Smooth muscle cell (in vitro differentiated cells): ENCODE data around the gene CYSRT1. TPM values are rescaled to one million over a fixed set of nuclear protein-coding genes. Genes with fewer than 3 reads are reported as not detected.

Experiments used
- DNase-seq: peaks from one replicate; lab custom pipeline; 2025; ENCODE audit not compliant: unreplicated experiment; lab: John Stamatoyannopoulos, UW
- H2AFZ ChIP-seq: fragments of 200-600 bp; sonication (generic); 2 replicates; pipeline ENCODE4 v1.6.0; 2016; ENCODE audit warnings: antibody characterized with exemption, low read depth, mild to moderate bottlenecking
- H3F3A ChIP-seq: fragments of 200-600 bp; sonication (generic); 2 replicates; pipeline ENCODE4 v1.6.0; 2017; ENCODE audit warnings: antibody characterized with exemption, low read depth
- H3K27ac ChIP-seq: fragments of 200-600 bp; sonication (generic); 2 replicates; pipeline ENCODE4 v1.5.1; 2016; ENCODE audit warnings: low read depth, mild to moderate bottlenecking
- H3K27me3 ChIP-seq: fragments of 200-600 bp; sonication (generic); 2 replicates; pipeline ENCODE4 v1.6.1; 2016; ENCODE audit warnings: low read depth, mild to moderate bottlenecking
- H3K36me3 ChIP-seq: fragments of 200-600 bp; sonication (generic); 2 replicates; pipeline ENCODE4 v1.5.1; 2016; ENCODE audit warnings: low read depth
- H3K4me1 ChIP-seq: fragments of 200-600 bp; sonication (generic); 2 replicates; pipeline ENCODE4 v1.5.1; 2016; ENCODE audit warnings: low read depth
- H3K4me2 ChIP-seq: fragments of 200-600 bp; sonication (generic); 2 replicates; pipeline ENCODE4 v1.6.0; 2016; ENCODE audit warnings: mild to moderate bottlenecking
- H3K4me3 ChIP-seq: fragments of 200-600 bp; sonication (generic); 2 replicates; pipeline ENCODE4 v1.5.1; 2016; ENCODE audit warnings: mild to moderate bottlenecking
- H3K79me2 ChIP-seq: fragments of 200-600 bp; sonication (generic); 2 replicates; pipeline ENCODE4 v1.6.0; 2016; ENCODE audit warnings: low read depth, mild to moderate bottlenecking
- H3K9ac ChIP-seq: fragments of 200-600 bp; sonication (generic); 2 replicates; pipeline ENCODE4 v1.6.0; 2016; ENCODE audit warnings: low read depth
- H3K9me3 ChIP-seq: fragments of 200-600 bp; sonication (generic); replicated peaks from 2 replicates; pipeline ENCODE4 v1.5.1; 2016; ENCODE audit warnings: low read depth
- H4K20me1 ChIP-seq: fragments of 200-600 bp; sonication (generic); 2 replicates; pipeline ENCODE4 v1.6.0; 2016; ENCODE audit warnings: low read depth
- WGBS: methylation state at CpG from one replicate; pipeline ENCODE4 v1.1.7; 2016; ENCODE audit warnings: low lambda C conversion rate; 5-methylcytosine and 5-hydroxymethylcytosine counted together
- polyA plus RNA-seq: library from polyadenylated mRNA; unstranded; fragments of >200 nt; fragmentation: Nextera tagmentation; extraction: Ambion mirVana; gene quantifications from 2 replicates; pipeline ENCODE4 v1.2.1, GENCODE V29; 2016
- total RNA-seq: library from RNA; depleted of rRNA; stranded (reverse); fragments of >200 nt; gene quantifications from 2 replicates; pipeline ENCODE4 v1.2.3, GENCODE V29; 2014
- TF ChIP-seq, protein P1 (sequence below): fragments of 200-600 bp; sonication (generic); IDR thresholded peaks from 2 replicates; pipeline ENCODE4 v1.5.1; 2017; ENCODE audit warnings: borderline replicate concordance, mild to moderate bottlenecking, antibody characterized with exemption; ENCODE audit not compliant: insufficient read depth, poor library complexity, severe bottlenecking

CYSRT1 gene
- total and polyA plus RNA-seq, 2 experiments from 2014 or later = 2.3 to 2.4 TPM

DNA sequence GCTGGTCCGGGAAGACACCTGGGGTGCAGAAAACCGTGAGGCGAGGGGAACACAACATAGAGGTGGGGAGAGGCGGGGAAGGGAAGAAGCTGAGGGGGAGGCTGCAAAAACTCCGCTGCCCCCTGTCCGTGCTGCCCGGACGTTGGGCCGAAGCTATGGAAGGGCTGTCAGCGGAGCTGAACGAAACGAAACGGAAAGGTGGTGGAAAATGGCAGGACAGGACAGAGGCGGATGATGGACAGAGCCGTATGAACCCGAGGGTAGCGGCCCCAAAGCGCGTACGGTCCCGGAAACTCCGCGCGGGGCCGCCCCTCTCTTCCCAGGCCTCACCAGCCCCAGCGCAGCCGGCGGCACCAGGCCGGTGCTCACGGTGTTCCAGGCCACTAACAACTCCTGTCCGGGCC is 36.9 kb upstream of the CYSRT1 start:
- WGBS = 4% methylated on average over 27 of the region's 31 CpGs
- Histone ChIP-seq H3K27ac (peak overlapping the region; percentile 96), H3F3A (peaks cover 12% of the 10 kb centered on the region), H4K20me1 (peaks cover 10% of the 10 kb centered on the region), H3K36me3 (no peaks in the 10 kb centered on the region), H3K27me3 (no peaks in the 10 kb centered on the region), H3K4me2 (peak overlapping the region; percentile 100), H2AFZ (peak overlapping the region; percentile 62), H3K79me2 (peaks cover 39% of the 10 kb centered on the region), H3K4me3 (peak overlapping the region; percentile 88), H3K9me3 (no peaks in the 10 kb centered on the region), H3K9ac (peak overlapping the region; percentile 96), H3K4me1 (peaks cover 18% of the 10 kb centered on the region)
- DNase-seq = no peak
- TF ChIP-seq, protein P1, sequence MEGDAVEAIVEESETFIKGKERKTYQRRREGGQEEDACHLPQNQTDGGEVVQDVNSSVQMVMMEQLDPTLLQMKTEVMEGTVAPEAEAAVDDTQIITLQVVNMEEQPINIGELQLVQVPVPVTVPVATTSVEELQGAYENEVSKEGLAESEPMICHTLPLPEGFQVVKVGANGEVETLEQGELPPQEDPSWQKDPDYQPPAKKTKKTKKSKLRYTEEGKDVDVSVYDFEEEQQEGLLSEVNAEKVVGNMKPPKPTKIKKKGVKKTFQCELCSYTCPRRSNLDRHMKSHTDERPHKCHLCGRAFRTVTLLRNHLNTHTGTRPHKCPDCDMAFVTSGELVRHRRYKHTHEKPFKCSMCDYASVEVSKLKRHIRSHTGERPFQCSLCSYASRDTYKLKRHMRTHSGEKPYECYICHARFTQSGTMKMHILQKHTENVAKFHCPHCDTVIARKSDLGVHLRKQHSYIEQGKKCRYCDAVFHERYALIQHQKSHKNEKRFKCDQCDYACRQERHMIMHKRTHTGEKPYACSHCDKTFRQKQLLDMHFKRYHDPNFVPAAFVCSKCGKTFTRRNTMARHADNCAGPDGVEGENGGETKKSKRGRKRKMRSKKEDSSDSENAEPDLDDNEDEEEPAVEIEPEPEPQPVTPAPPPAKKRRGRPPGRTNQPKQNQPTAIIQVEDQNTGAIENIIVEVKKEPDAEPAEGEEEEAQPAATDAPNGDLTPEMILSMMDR = no peak

DNA sequence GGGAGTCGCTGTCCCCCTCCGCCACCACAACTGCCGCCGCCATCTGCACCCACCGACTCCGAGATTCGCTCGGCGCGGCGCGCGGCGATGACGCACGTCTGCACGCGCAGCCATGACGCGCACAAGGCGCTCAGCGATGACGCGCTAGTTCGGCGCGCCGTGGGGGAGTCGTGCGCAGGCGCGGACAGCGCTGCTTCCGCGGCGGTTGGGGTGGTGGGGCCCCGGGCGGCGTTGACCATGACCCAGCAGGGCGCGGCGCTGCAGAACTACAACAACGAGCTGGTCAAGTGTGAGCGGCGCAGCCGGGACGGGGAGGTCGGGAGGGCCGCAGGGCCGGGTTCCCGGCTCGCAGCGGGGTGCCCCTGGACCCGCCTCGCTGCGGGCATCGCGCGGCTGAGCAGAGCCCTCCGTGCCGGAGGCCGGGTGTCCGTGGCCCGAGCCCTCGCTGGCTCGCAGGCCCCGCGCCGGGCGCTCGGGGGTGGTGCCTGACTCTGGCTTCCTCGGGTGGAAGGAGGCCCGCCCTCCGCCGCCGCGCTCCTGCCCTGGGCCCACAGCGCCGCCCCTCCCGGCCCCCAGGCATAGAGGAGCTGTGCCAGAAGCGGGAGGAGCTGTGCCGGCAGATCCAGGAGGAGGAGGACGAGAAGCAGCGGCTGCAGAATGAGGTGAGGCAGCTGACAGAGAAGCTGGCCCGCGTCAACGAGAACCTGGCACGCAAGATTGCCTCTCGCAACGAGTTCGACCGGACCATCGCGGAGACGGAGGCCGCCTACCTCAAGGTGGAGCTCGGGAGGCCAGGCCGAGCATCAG is 36.3 kb upstream of the CYSRT1 start, which contains the start of the genes ANAPC2 and SSNA1:
Gene ANAPC2 (minus strand): TSS at position 71 of the 807 bp plus-strand sequence. CDS start 28 bp downstream, at position 43.
Gene SSNA1 (plus strand): TSS at position 187 of the 807 bp plus-strand sequence. CDS start 51 bp downstream, at position 238.
- 1% methylated on average over 84 of the region's 98 CpGs for WGBS
- H3K36me3 ChIP-seq = no peaks in the 10 kb centered on the region
- TF ChIP-seq, protein P1 = peak; percentile 29
- H2AFZ ChIP-seq = peak within 1 kb of the TSS; percentile 62
- H3K4me3 ChIP-seq = peak within 1 kb of the TSS; percentile 88
- no peaks in the 10 kb centered on the region for H3K9me3 ChIP-seq
- H4K20me1 ChIP-seq = peaks cover 12% of the 10 kb centered on the region
- peak within 1 kb of the TSS; percentile 100 for H3K4me2 ChIP-seq
- peak; percentile 90 for DNase-seq
- H3K4me1 ChIP-seq = peaks cover 18% of the 10 kb centered on the region
- H3K9ac ChIP-seq = peak within 1 kb of the TSS; percentile 96
- H3K27ac ChIP-seq = peak within 1 kb of the TSS; percentile 96
- peaks cover 12% of the 10 kb centered on the region for H3F3A ChIP-seq
- H3K79me2 ChIP-seq = peaks cover 39% of the 10 kb centered on the region
- no peaks in the 10 kb centered on the region for H3K27me3 ChIP-seq

DNA sequence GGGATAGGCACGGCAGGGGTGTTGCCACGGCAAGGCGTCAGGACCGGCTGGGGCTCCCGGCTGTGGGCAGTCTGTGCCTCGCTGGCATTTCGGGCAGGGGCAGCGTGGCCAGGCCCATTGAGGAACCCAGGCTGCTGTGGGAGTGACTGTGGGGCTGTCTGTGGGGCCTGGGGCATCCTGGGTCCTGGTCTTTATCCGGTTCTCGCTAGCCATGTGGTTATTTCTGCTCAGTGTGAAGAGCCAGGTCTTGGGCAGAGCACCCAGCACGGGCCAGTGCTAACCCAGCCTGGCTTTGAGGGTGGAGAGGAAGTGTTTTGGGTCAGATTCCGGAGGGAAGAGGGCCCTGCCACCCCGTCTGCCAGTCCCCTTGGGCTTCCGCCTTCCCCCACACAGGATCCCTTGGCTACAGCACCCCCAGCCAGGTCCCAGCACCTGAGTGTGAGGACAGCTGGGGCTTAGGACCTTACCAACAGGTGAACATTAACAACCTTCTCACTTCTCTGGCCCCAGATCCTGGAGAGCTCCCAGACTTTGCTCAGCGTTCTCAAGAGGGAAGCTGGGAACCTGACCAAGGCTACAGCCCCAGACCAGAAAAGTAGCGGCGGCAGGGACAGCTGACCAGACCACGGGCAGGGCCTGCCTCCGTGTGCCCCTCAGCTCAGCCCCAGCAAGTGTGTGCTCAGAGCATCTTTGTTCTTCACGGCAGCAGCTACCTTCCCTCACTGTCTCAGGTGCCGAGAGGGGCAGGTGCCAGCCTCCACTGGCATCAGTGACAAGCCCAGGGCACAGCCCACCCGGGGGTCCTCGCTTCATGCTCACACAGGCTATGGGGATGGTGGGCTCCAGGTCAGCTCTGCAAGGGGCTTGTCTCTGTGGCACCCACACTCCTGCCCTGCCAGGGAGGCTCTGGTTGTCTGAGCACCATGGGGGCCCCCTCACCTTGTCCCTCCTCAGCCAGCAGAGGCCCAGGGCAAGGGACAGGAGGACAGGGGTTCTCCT is 35.4 kb upstream of the CYSRT1 start:
- peak overlapping the region; percentile 96 for H3K9ac ChIP-seq
- DNase-seq = no peak
- peak overlapping the region; percentile 100 for H3K4me2 ChIP-seq
- TF ChIP-seq, protein P1 = no peak
- H3K4me1 ChIP-seq = peaks cover 20% of the 10 kb centered on the region
- peak overlapping the region; percentile 96 for H3K27ac ChIP-seq
- no peaks in the 10 kb centered on the region for H3K9me3 ChIP-seq
- no peaks in the 10 kb centered on the region for H3K27me3 ChIP-seq
- peaks cover 21% of the 10 kb centered on the region for H4K20me1 ChIP-seq
- H2AFZ ChIP-seq = peak overlapping the region; percentile 33
- H3K36me3 ChIP-seq = no peaks in the 10 kb centered on the region
- WGBS = 47% methylated on average over 23 of the region's 23 CpGs
- peak overlapping the region; percentile 88 for H3K4me3 ChIP-seq
- H3K79me2 ChIP-seq = peaks cover 46% of the 10 kb centered on the region
- H3F3A ChIP-seq = peaks cover 12% of the 10 kb centered on the region
